ENCODE measurements around the gene GALNT3. TPM values are rescaled to one million over a fixed set of nuclear protein-coding genes. Genes with fewer than 3 reads are reported as not detected.

GALNT3 gene
- total and polyA plus RNA-seq, 7 donors = 0.16 to 33.5 (median 1.1) TPM

GRCh38 chr2:165698444-165698884 lies 95.6 kb downstream of the GALNT3 start:
- Histone ChIP-seq H3K36me3 (no peaks in the 10 kb centered on the region), H3K4me3 (no peak overlapping the region), H3K9me3 (no peaks in the 10 kb centered on the region), H3K27ac (no peak overlapping the region), H3K4me1 (no peaks in the 10 kb centered on the region), H3K27me3 (no peaks in the 10 kb centered on the region)
- intact Hi-C loops (cut with DNase I) = loop anchor here (5.0 kb wide), 1 partner anchor 296 kb away; no protein-coding TSS in a partner anchor
- TF ChIP-seq POLR2AphosphoS5 (IDR thresholded peaks at IDR 0.05) = no peak
- no peak for TF ChIP-seq EP300 (IDR thresholded peaks at IDR 0.05)
- TF ChIP-seq POLR2A (IDR thresholded peaks at IDR 0.05) = no peak
- peak in 2 of 4 experiments; percentile 10 to 16 for TF ChIP-seq CTCF (IDR thresholded peaks at IDR 0.05)
- WGBS, 2 donors = 1 to 2% methylated on average over 4 of the region's 4 CpGs
- DNase-seq = no peak

GRCh38 chr2:165697748-165698443 lies 96.2 kb downstream of the GALNT3 start:
- WGBS, 2 donors = 88 to 94% methylated on average over 4 of the region's 4 CpGs
- DNase-seq = no peak
- Histone ChIP-seq H3K27me3 (no peaks in the 10 kb centered on the region), H3K9me3 (no peaks in the 10 kb centered on the region), H3K4me3 (no peak overlapping the region), H3K4me1 (no peaks in the 10 kb centered on the region), H3K27ac (no peak overlapping the region), H3K36me3 (no peaks in the 10 kb centered on the region)
- TF ChIP-seq POLR2AphosphoS5 (IDR thresholded peaks at IDR 0.05) = no peak
- no peak for TF ChIP-seq CTCF (IDR thresholded peaks at IDR 0.05)
- no peak for TF ChIP-seq POLR2A (IDR thresholded peaks at IDR 0.05)
- TF ChIP-seq EP300 (IDR thresholded peaks at IDR 0.05) = no peak
- intact Hi-C loops (cut with DNase I) = loop anchor here (5.0 kb wide), 1 partner anchor 296 kb away; no protein-coding TSS in a partner anchor

Other genes starting within 250 kb of the GALNT3 start
- gene TTC21B, start 159.5 kb upstream of the GALNT3 start, total RNA-seq = 10 to 100 TPM; 15.6 to 33.5 (median 28.8) TPM
- gene TTC21B, start 159.5 kb upstream of the GALNT3 start, polyA plus RNA-seq = 1 to 10 TPM; 2.4 to 4.6 (median 2.8) TPM

Data from sigmoid colon (tissue), 7 donors.